GM12801 (cell line): Measurements from ENCODE around the gene AIG1.

Experiments used
- TF ChIP-seq, protein P1 (sequence below): IDR thresholded peaks from one replicate; pipeline ENCODE4 v1.5.1; 2011; ENCODE audit warnings: control low read depth; ENCODE audit not compliant: insufficient read length; ENCODE audit errors: extremely low read depth

Gene AIG1, protein sequence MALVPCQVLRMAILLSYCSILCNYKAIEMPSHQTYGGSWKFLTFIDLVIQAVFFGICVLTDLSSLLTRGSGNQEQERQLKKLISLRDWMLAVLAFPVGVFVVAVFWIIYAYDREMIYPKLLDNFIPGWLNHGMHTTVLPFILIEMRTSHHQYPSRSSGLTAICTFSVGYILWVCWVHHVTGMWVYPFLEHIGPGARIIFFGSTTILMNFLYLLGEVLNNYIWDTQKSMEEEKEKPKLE

GRCh38 chr6:143060806-143061596, at the start of gene AIG1:
Gene AIG1 (plus strand): TSS chr6:143060889. CDS start chr6:143060926, 37 bp downstream.
- TF ChIP-seq, protein P1, sequence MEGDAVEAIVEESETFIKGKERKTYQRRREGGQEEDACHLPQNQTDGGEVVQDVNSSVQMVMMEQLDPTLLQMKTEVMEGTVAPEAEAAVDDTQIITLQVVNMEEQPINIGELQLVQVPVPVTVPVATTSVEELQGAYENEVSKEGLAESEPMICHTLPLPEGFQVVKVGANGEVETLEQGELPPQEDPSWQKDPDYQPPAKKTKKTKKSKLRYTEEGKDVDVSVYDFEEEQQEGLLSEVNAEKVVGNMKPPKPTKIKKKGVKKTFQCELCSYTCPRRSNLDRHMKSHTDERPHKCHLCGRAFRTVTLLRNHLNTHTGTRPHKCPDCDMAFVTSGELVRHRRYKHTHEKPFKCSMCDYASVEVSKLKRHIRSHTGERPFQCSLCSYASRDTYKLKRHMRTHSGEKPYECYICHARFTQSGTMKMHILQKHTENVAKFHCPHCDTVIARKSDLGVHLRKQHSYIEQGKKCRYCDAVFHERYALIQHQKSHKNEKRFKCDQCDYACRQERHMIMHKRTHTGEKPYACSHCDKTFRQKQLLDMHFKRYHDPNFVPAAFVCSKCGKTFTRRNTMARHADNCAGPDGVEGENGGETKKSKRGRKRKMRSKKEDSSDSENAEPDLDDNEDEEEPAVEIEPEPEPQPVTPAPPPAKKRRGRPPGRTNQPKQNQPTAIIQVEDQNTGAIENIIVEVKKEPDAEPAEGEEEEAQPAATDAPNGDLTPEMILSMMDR = no peak

DNA sequence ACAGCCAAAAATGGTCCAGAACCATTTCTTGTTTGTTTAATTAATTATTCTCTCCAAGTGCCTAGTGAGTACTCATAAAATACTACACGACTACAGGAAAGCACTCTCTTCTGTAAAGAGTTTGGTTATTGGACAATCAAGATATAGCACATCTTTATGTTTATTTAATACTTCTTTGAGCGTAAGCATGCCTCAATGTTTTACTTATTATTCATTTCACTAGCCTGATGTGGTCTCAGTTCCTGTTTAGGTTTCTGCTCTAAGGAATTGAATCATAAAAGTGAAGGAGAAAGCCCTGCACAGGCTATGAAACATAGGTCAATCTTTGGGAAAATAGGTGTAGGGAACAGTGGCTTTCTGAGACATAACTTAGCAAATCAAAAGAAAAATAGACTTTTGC, 45.9 kb upstream of the AIG1 start:
- TF ChIP-seq, protein P1 = no peak

DNA sequence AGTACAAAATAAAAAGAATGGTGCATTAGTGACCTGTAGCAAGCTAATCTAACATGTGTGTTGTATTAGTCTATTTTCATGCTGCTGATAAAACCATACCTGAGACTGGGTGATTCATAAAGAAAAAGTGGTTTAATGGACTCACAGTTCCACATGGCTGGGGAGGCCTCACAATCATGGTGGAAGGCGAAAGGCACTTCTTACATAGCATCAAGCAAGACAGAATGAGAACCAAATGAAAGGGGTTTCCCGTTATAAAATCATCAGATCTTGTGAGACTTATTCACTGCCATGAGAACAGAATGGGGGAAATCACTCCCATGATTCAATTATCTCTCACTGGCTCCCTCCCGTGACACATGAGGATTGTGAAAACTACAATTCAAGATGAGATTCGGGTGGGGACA, 45.4 kb upstream of the AIG1 start:
- TF ChIP-seq, protein P1 = no peak

GRCh38 chr6:143018955-143019354, 41.7 kb upstream of the AIG1 start:
- TF ChIP-seq, protein P1 = no peak

GRCh38 chr6:143021543-143021942, 39.1 kb upstream of the AIG1 start:
- TF ChIP-seq, protein P1 = no peak

- TF ChIP-seq, protein P1 = no peak
Observed at GRCh38 chr6:143022587-143022986, 38.1 kb upstream of the AIG1 start.

GRCh38 chr6:143023695-143024094, 37.0 kb upstream of the AIG1 start:
- TF ChIP-seq, protein P1 = no peak
